GM12878 (cell line): ENCODE data around the gene TGFBR3. TPM values are rescaled to one million over a fixed set of nuclear protein-coding genes. Genes with fewer than 3 reads are reported as not detected.

Experiments used
- ATAC-seq: fragments of 200-7000 bp; cut with Tn5 transposase; 3 replicates; pipeline ENCODE4 v1.9.1; 2020; ENCODE audit warnings: mild to moderate bottlenecking, moderate library complexity
- BruUV-seq: library from RNA; stranded (reverse); fragments of 400-500 nt; replicated peaks from 2 replicates; lab custom pipeline; 2021; lab: Mats Ljungman, UMichigan
- CTCF ChIA-PET: fragments of 300-600 bp; sonication (Branson Sonifier 250); formaldehyde crosslinking; extraction: SDS; loops from one replicate; lab custom pipeline; 2021; ENCODE audit warnings: inconsistent platforms; lab: Yijun Ruan, JAX
- POLR2A ChIA-PET: fragments of 350-600 bp; formaldehyde crosslinking; extraction: SDS; loops from one replicate; lab custom pipeline; 2021; ENCODE audit warnings: inconsistent platforms; lab: Charles Lee
- RAD21 ChIA-PET: fragments of 300-600 bp; sonication (Branson Sonifier 250); formaldehyde crosslinking; loops from one replicate; lab custom pipeline; 2023; ENCODE audit warnings: antibody characterized with exemption; ENCODE audit not compliant: unreplicated experiment; lab: Charles Lee
- SMC1A ChIA-PET: fragments of 300-600 bp; sonication (Branson Sonifier 250); formaldehyde crosslinking; loops from one replicate; lab custom pipeline; 2023; ENCODE audit not compliant: unreplicated experiment, uncharacterized antibody; lab: Charles Lee
- DNase-seq: peaks from one replicate; pipeline ENCODE4 v3.0.0-alpha.2; 2011; ENCODE audit warnings: low read depth, low spot score
- FAIRE-seq: peaks from 3 replicates; lab custom pipeline; 2011; peaks lifted over from hg19 to GRCh38; lab: Jason Lieb, UNC
- H2AFZ ChIP-seq: 2 replicates; pipeline ENCODE4 v1.6.0; 2011; ENCODE audit warnings: low read depth, low read length, control low read depth; ENCODE audit not compliant: control insufficient read depth
- H3K27ac ChIP-seq: 2 replicates; pipeline ENCODE4 v1.5.1; 2011; ENCODE audit warnings: control low read depth; ENCODE audit not compliant: control insufficient read depth, insufficient read depth
- H3K27me3 ChIP-seq, 2 experiments: replicated peaks in 1 of 2; 2 replicates each; pipeline versions ENCODE4 v1.6.0 to v1.6.1; 2011; ENCODE audit warnings: low read length in 1 of 2; ENCODE audit not compliant: control insufficient read depth in 2 of 2, insufficient read depth in 2 of 2
- H3K36me3 ChIP-seq, 2 experiments: 2 replicates each; pipeline ENCODE4 v1.5.1; 2011; ENCODE audit warnings: low read length in 1 of 2; ENCODE audit not compliant: control insufficient read depth in 2 of 2, insufficient read depth in 2 of 2
- H3K4me1 ChIP-seq: 2 replicates; pipeline ENCODE4 v1.6.1; 2011; ENCODE audit warnings: mild to moderate bottlenecking, low read length, moderate library complexity, mixed read lengths; ENCODE audit not compliant: control insufficient read depth, insufficient read depth
- H3K4me2 ChIP-seq: 2 replicates; pipeline ENCODE4 v1.6.0; 2011; ENCODE audit warnings: control low read depth; ENCODE audit not compliant: control insufficient read depth, insufficient read depth
- H3K4me3 ChIP-seq: fragments of 200-600 bp; sonication (generic); 2 replicates; pipeline ENCODE4 v1.5.1; 2016
- H3K79me2 ChIP-seq: 2 replicates; pipeline ENCODE4 v1.6.0; 2011; ENCODE audit warnings: low read length; ENCODE audit not compliant: control insufficient read depth, insufficient read depth
- H3K9ac ChIP-seq: 2 replicates; pipeline ENCODE4 v1.8.0; 2011; ENCODE audit warnings: low read length, control low read depth, mixed read lengths; ENCODE audit not compliant: control insufficient read depth, insufficient read depth
- H3K9me3 ChIP-seq: replicated peaks from 3 replicates; pipeline ENCODE4 v1.5.1; 2011; ENCODE audit warnings: mild to moderate bottlenecking, low read length; ENCODE audit not compliant: control insufficient read depth, insufficient read depth
- H4K20me1 ChIP-seq: 2 replicates; pipeline ENCODE4 v1.6.0; 2011; ENCODE audit not compliant: control insufficient read depth, insufficient read depth
- JUNB ChIP-seq: IDR thresholded peaks from 2 replicates; pipeline ENCODE4 v1.6.1; 2016; ENCODE audit warnings: antibody characterized with exemption, mild to moderate bottlenecking
- KLF5 ChIP-seq: fragments of 450-650 bp; IDR thresholded peaks from 2 replicates; pipeline ENCODE4 v1.6.1; 2014; ENCODE audit warnings: mild to moderate bottlenecking; ENCODE audit not compliant: partially characterized antibody
- LARP7 ChIP-seq: fragments of 450-650 bp; IDR thresholded peaks from 2 replicates; pipeline ENCODE4 v1.6.1; 2017; ENCODE audit warnings: mild to moderate bottlenecking
- MEF2B ChIP-seq: fragments of 450-650 bp; IDR thresholded peaks from 2 replicates; pipeline ENCODE4 v1.6.1; 2018; ENCODE audit warnings: mild to moderate bottlenecking, moderate library complexity; ENCODE audit not compliant: partially characterized antibody, poor library complexity, severe bottlenecking
- PRDM15 ChIP-seq: fragments of 450-650 bp; formaldehyde crosslinking; IDR thresholded peaks from 2 replicates; pipeline ENCODE4 v1.4.0; 2020; ENCODE audit warnings: mild to moderate bottlenecking, moderate library complexity
- RAD51 ChIP-seq: fragments of 450-650 bp; IDR thresholded peaks from 2 replicates; pipeline ENCODE4 v1.6.1; 2016; ENCODE audit warnings: moderate library complexity, mild to moderate bottlenecking, inconsistent platforms
- ZBTB40 ChIP-seq: fragments of 450-650 bp; IDR thresholded peaks from 2 replicates; pipeline ENCODE4 v1.6.1; 2016; ENCODE audit warnings: mild to moderate bottlenecking, moderate library complexity, borderline replicate concordance
- WGBS: methylation state at CpG from one replicate; pipeline ENCODE4 v1.1.6; 2016; ENCODE audit warnings: low lambda C conversion rate; ENCODE audit not compliant: insufficient replicate concordance, insufficient coverage; ENCODE audit errors: missing lambda C conversion rate; 5-methylcytosine and 5-hydroxymethylcytosine counted together
- in situ Hi-C: fragments of 300-500 bp; cut with MboI; formaldehyde crosslinking; loops from 9 replicates; pipeline ENCODE4 v1.14.3; 2018; ENCODE audit warnings: mixed read lengths
- intact Hi-C: fragments of 100-400 bp; cut with micrococcal nuclease; formaldehyde crosslinking; loops from one replicate; pipeline ENCODE4 v1.14.2; 2022; ENCODE audit not compliant: unreplicated experiment
- polyA plus RNA-seq, 11 experiments: library from polyadenylated mRNA; depleted of rRNA in 4 of 11; unstranded in 6 of 11; stranded (reverse) in 5 of 11; fragments of >200 nt; fragmentation: Nextera tagmentation in 4 of 11; fragmentation: Illumina TruSeq in 1 of 11; extraction: Ambion mirVana in 4 of 11; extraction: Trizol in 1 of 11; gene quantifications; 1 replicate in 1 of 11; 2 replicates in 10 of 11; pipeline versions ENCODE4 v1.2.1 to v1.2.3, GENCODE V29; 2011 to 2016; ENCODE audit warnings: inconsistent platforms in 2 of 11, missing spikeins in 2 of 11, low read depth in 1 of 11
- total RNA-seq, 4 experiments: library from RNA; depleted of rRNA in 3 of 4; stranded (reverse); fragments of >200 nt in 3 of 4; fragmentation: Illumina TruSeq in 1 of 4; extraction: Trizol in 1 of 4; gene quantifications; 2 replicates each; pipeline versions ENCODE4 v1.2.1 to v1.2.3, GENCODE V29; 2013 to 2021

TGFBR3 gene
- total and polyA plus RNA-seq, 10 of the 15 experiments (the other 5 are each of a cell fraction or from before 2014, with no cell fraction given): 2.7 to 16.5 (median 12.6) TPM

GRCh38 chr1:91776068-91776794, 109.7 kb downstream of the TGFBR3 start:
- Histone ChIP-seq H3K4me1 (no peaks in the 10 kb centered on the region), H3K4me3 (no peak overlapping the region), H4K20me1 (no peaks in the 10 kb centered on the region), H3K4me2 (no peak overlapping the region), H3K9me3 (no peaks in the 10 kb centered on the region), H2AFZ (no peak overlapping the region), H3K36me3 (no peaks in the 10 kb centered on the region; a peak in 1 of 4 replicates), H3K9ac (no peak overlapping the region), H3K27ac (no peak overlapping the region), H3K27me3 (no peaks in the 10 kb centered on the region), H3K79me2 (no peaks in the 10 kb centered on the region)
- intact Hi-C loops: no loop called here
- TF ChIP-seq MEF2B (no peak), RAD51 (no peak), JUNB (no peak)
- in situ Hi-C loops: no loop called here
- RAD21 ChIA-PET: no interaction called here
- 53% methylated on average over 3 of the region's 3 CpGs for WGBS
- DNase-seq (no peak), ATAC-seq (no peak), FAIRE-seq (no peak)
- CTCF ChIA-PET: interaction anchor here (0.6 to 2.6 kb wide), 3 partner anchors 12 to 610 kb away, joined by 3 to 10 read pairs (median 3); no protein-coding TSS in a partner anchor
- BruUV-seq: no TSS peak
- POLR2A ChIA-PET: interaction anchor here (0.6 kb wide), 2 partner anchors 10 to 138 kb away, joined by 4 read pairs; no protein-coding TSS in a partner anchor
- SMC1A ChIA-PET: interaction anchor here (1.1 kb wide), 1 partner anchor 222 kb away, joined by 4 read pairs; no protein-coding TSS in a partner anchor

- ATAC-seq: no peak
- POLR2A ChIA-PET: interaction anchor here (0.6 kb wide), 1 partner anchor 375 kb away, joined by 5 read pairs; no protein-coding TSS in a partner anchor
- RAD21 ChIA-PET: no interaction called here
- Histone ChIP-seq H3K4me1 (no peaks in the 10 kb centered on the region), H3K4me3 (no peak overlapping the region), H2AFZ (no peak overlapping the region), H3K79me2 (no peaks in the 10 kb centered on the region), H3K4me2 (no peak overlapping the region), H3K27ac (no peak overlapping the region), H3K27me3 (no peaks in the 10 kb centered on the region), H3K9me3 (no peaks in the 10 kb centered on the region), H3K9ac (no peak overlapping the region), H3K36me3 (no peaks in the 10 kb centered on the region; a peak in 1 of 4 replicates), H4K20me1 (no peaks in the 10 kb centered on the region)
- DNase-seq: no peak
- SMC1A ChIA-PET: no interaction called here
- intact Hi-C loops (no loop called here), in situ Hi-C loops (no loop called here)
- CTCF ChIA-PET: interaction anchor here (1.5 to 2.6 kb wide), 2 partner anchors 11 to 16 kb away, joined by 3 to 10 read pairs; no protein-coding TSS in a partner anchor
- FAIRE-seq: no peak
- WGBS: 90% methylated on average over 6 of the region's 6 CpGs
- BruUV-seq: no TSS peak
- TF ChIP-seq PRDM15 (CRISPR knock-in tag): no peak
- no peak for TF ChIP-seq LARP7
- no peak for TF ChIP-seq ZBTB40
- no peak for TF ChIP-seq KLF5
Observed at GRCh38 chr1:91775227-91775626, 110.7 kb downstream of the TGFBR3 start.
